Loucy (cell line): ENCODE data around the gene SLC22A16.

Source experiments
- H2AFZ ChIP-seq: fragments of 200-600 bp; sonication (generic); 2 replicates; pipeline ENCODE4 v1.6.0; 2016; ENCODE audit warnings: antibody characterized with exemption, mild to moderate bottlenecking, low read length, moderate library complexity
- H3F3A ChIP-seq: fragments of 200-600 bp; 2 replicates; pipeline ENCODE4 v1.6.0; 2016; ENCODE audit warnings: antibody characterized with exemption, low read depth, mild to moderate bottlenecking
- H3K27me3 ChIP-seq: fragments of 200-600 bp; sonication (generic); 2 replicates; pipeline ENCODE4 v1.6.1; 2014; ENCODE audit warnings: low read length, mild to moderate bottlenecking; ENCODE audit not compliant: insufficient read depth, poor library complexity, severe bottlenecking
- H3K36me3 ChIP-seq: fragments of 200-600 bp; sonication (generic); 2 replicates; pipeline ENCODE4 v1.6.1; 2016; ENCODE audit warnings: low read length; ENCODE audit not compliant: insufficient read depth
- H3K4me1 ChIP-seq: fragments of 200-600 bp; sonication (generic); 2 replicates; pipeline ENCODE4 v1.5.1; 2014; ENCODE audit warnings: low read length, mild to moderate bottlenecking; ENCODE audit not compliant: insufficient read depth, poor library complexity, severe bottlenecking
- H3K4me2 ChIP-seq: fragments of 200-600 bp; sonication (generic); 2 replicates; pipeline ENCODE4 v1.6.0; 2014; ENCODE audit warnings: antibody characterized with exemption, low read length, low read depth, mild to moderate bottlenecking; ENCODE audit not compliant: poor library complexity, severe bottlenecking
- H3K4me3 ChIP-seq: fragments of 200-600 bp; sonication (generic); 2 replicates; pipeline ENCODE4 v1.5.1; 2014; ENCODE audit warnings: low read length, mild to moderate bottlenecking, mixed read lengths; ENCODE audit not compliant: poor library complexity, severe bottlenecking
- H3K79me2 ChIP-seq: fragments of 200-600 bp; sonication (generic); 2 replicates; pipeline ENCODE4 v1.6.1; 2014; ENCODE audit warnings: low read length; ENCODE audit not compliant: insufficient read depth
- H3K9ac ChIP-seq: fragments of 200-600 bp; sonication (generic); 2 replicates; pipeline ENCODE4 v1.6.0; 2014; ENCODE audit warnings: mild to moderate bottlenecking, low read depth, low read length, moderate library complexity; ENCODE audit not compliant: poor library complexity, severe bottlenecking
- H3K9me2 ChIP-seq: fragments of 200-600 bp; sonication (generic); replicated peaks from 2 replicates; pipeline ENCODE4 v1.6.1; 2016; ENCODE audit warnings: low read depth, low read length, mixed read lengths
- H3K9me3 ChIP-seq: fragments of 200-600 bp; sonication (generic); 2 replicates; pipeline ENCODE4 v1.6.1; 2014; ENCODE audit warnings: mild to moderate bottlenecking, antibody characterized with exemption, low read length, low read depth; ENCODE audit not compliant: insufficient read depth
- H4K20me1 ChIP-seq: fragments of 200-600 bp; sonication (generic); 2 replicates; pipeline ENCODE4 v1.6.0; 2014; ENCODE audit warnings: antibody characterized with exemption, low read length, mild to moderate bottlenecking; ENCODE audit not compliant: insufficient read depth, poor library complexity, severe bottlenecking
- CTCF ChIP-seq: fragments of 200-600 bp; sonication (generic); conservative IDR thresholded peaks from 2 replicates; pipeline ENCODE4 v1.5.1; 2014; ENCODE audit warnings: mild to moderate bottlenecking, antibody characterized with exemption, low read length
- EZH2phosphoT487 ChIP-seq: fragments of 200-600 bp; IDR thresholded peaks from 2 replicates; pipeline ENCODE4 v1.6.1; 2018; ENCODE audit warnings: antibody characterized with exemption, mild to moderate bottlenecking, moderate library complexity, borderline replicate concordance

SLC22A16 gene

DNA sequence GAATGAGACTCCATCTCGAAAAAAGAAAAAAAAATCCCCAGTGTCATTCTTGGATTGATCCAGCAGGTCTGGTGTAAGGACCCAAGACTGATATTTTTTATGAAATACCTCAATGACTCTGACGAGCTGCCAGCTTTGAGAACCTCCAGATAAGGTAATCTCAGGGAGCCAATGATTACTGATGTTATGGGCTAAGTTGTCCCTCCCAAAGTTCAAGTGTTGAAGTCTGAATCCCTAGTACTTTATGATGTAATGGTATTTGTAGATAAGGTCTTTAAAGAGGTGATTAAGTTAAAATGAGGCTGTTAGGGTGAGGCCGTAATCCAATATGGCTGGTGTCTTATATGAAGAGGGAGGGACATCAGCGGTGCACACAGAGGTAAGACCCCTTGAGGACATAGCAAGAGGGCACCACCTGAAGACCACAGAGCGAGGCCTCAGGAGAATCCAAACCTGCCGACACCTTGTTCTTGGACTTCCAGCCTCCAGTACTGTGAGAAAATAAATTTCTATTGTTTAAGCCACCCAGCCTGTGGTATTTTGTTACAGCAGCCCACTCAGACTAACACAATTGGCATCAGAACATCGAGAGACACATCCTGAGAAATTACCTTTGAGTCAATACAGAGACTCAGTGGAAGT lies 41.3 kb downstream of the SLC22A16 start:
- no peak overlapping the region for H3K4me2 ChIP-seq
- no peaks in the 10 kb centered on the region for H4K20me1 ChIP-seq
- no peaks in the 10 kb centered on the region for H3K36me3 ChIP-seq
- H3F3A ChIP-seq = no peaks in the 10 kb centered on the region
- no peak overlapping the region for H2AFZ ChIP-seq
- H3K9me3 ChIP-seq = no peaks in the 10 kb centered on the region
- no peaks in the 10 kb centered on the region for H3K9me2 ChIP-seq
- no peaks in the 10 kb centered on the region for H3K79me2 ChIP-seq
- H3K27me3 ChIP-seq = no peaks in the 10 kb centered on the region
- no peak overlapping the region for H3K4me3 ChIP-seq
- no peak overlapping the region for H3K9ac ChIP-seq
- H3K4me1 ChIP-seq = no peaks in the 10 kb centered on the region
- TF ChIP-seq EZH2phosphoT487 (no peak), CTCF (no peak)

DNA sequence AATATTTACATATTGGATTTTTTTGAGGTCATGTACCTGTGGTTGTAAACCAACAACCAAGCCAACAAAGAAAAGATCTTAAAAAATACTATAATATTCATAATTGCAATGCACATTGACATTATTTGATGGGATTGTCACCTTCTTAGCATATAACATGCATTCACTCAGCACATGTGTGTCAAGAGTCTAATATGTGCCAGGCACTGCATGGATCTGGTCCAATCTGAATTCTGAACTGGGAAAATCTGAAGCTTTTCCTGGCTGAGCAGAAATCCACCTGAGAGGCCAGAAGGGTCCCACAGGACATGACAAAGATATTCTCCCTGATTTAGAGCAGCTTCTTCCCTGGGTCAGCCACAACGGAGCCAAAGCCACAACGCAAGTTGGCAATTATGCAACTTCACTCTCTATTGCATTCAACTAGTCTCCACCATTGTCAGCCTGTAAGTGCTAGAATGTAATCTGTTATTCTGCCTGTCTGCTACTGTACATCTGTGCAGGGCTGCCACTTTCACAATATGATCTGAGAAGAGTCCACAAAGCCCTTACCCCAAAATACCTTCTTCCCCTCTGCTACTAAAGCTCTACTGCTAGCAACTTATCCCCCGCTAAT lies 44.0 kb downstream of the SLC22A16 start:
- no peaks in the 10 kb centered on the region for H3F3A ChIP-seq
- no peaks in the 10 kb centered on the region for H3K9me2 ChIP-seq

DNA sequence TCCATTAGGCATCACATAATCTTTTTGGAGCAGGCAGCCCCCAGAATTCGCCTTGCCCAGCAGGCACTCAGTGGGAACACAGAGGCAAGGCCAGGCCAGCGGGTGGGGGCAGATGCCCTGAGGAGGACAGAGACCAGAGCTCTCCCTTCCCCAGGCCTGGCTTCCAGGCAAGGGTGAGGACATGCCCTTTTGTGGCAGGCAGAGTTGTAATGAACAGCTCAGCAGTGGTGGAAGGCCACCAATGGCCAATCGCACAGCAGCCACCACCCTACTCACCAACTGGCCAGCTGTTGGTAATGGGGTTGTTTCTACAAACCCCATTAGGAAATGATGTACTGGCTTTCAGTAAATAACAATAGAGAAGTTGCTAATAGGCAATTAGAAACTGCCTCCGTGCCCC lies 45.7 kb downstream of the SLC22A16 start:
- Histone ChIP-seq H2AFZ (no peak overlapping the region), H3K4me3 (no peak overlapping the region), H3K27me3 (no peaks in the 10 kb centered on the region), H3K36me3 (no peaks in the 10 kb centered on the region), H3K4me2 (no peak overlapping the region), H3K9me3 (no peaks in the 10 kb centered on the region), H3F3A (no peaks in the 10 kb centered on the region), H3K79me2 (no peaks in the 10 kb centered on the region), H3K9ac (no peak overlapping the region), H3K4me1 (no peaks in the 10 kb centered on the region), H3K9me2 (no peaks in the 10 kb centered on the region), H4K20me1 (no peaks in the 10 kb centered on the region)
- no peak for TF ChIP-seq CTCF
- TF ChIP-seq EZH2phosphoT487 = no peak

More for the DNA sequence above, 44.0 kb downstream of the SLC22A16 start:
- no peak for TF ChIP-seq CTCF
- no peak for TF ChIP-seq EZH2phosphoT487
- no peak overlapping the region for H2AFZ ChIP-seq
- H3K4me2 ChIP-seq = no peak overlapping the region
- H3K27me3 ChIP-seq = no peaks in the 10 kb centered on the region
- no peaks in the 10 kb centered on the region for H3K4me1 ChIP-seq
- H3K4me3 ChIP-seq = no peak overlapping the region
- H3K9ac ChIP-seq = no peak overlapping the region
- no peaks in the 10 kb centered on the region for H3K79me2 ChIP-seq
- H3K36me3 ChIP-seq = no peaks in the 10 kb centered on the region
- H4K20me1 ChIP-seq = no peaks in the 10 kb centered on the region
- H3K9me3 ChIP-seq = no peaks in the 10 kb centered on the region
